Activated CD8-positive, alpha-beta memory T cell treated with anti-CD3 and anti-CD28 coated beads for 24 hours (primary cell): ENCODE data around the gene TUBA3E.
"Not testable (repeated sequence)": the region's sequence is repeated elsewhere in the genome, so short reads cannot be mapped to it uniquely, and the experiment has no call there.

ENCODE experiments used
- DNase-seq: peaks from one replicate; pipeline ENCODE4 v3.0.0-alpha.2; 2020

Gene TUBA3E

DNA sequence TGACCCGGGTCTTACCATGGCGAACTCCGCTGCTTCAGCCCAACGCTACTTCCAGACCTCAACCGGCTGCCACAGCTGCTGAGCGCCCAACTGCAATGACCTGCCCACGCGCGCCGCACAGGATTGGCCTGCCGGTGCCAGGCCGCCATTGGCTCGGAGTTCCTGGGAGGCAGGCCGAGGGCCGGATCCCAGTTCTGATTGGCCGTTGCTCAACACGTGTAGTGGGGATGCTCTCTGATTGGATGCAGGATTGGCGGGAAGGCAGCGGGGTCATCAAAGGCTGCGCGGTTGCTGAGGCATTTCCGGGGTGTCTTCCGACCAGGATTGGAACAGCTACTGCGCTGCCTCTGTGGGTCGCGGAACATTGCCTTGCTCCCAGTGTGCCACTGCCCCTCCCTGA, at the start of gene TUBA3E:
Gene TUBA3E, minus strand, starts transcription at position 97 of the 400 bp plus-strand sequence. Its CDS starts 79 bp downstream, at position 18.
- DNase-seq = peak; percentile 19

GRCh38 chr2:130246430-130246829, 48.2 kb upstream of the TUBA3E start:
- DNase-seq = no peak

DNA sequence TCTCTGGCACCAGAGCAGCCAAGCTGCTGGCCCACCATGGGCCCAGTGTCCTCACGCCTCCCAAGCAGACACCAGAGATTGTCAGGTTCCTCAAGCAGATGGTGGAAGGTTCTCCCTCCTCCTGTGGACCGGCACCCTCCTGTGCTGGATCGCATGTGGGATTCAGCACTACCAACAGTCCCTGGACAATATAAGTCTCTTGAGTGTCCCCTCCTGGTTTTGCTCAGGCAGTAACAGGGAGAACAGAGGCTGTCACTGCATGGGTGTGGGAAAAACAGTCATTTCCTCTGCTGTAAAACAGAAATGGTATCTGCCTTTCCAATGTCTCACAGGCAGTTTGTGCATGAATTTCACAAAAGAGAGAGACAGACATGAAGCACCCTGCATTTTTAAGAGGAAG, 47.7 kb upstream of the TUBA3E start:
- no peak for DNase-seq

GRCh38 chr2:130243359-130243758, 45.1 kb upstream of the TUBA3E start:
- DNase-seq = no peak

DNA sequence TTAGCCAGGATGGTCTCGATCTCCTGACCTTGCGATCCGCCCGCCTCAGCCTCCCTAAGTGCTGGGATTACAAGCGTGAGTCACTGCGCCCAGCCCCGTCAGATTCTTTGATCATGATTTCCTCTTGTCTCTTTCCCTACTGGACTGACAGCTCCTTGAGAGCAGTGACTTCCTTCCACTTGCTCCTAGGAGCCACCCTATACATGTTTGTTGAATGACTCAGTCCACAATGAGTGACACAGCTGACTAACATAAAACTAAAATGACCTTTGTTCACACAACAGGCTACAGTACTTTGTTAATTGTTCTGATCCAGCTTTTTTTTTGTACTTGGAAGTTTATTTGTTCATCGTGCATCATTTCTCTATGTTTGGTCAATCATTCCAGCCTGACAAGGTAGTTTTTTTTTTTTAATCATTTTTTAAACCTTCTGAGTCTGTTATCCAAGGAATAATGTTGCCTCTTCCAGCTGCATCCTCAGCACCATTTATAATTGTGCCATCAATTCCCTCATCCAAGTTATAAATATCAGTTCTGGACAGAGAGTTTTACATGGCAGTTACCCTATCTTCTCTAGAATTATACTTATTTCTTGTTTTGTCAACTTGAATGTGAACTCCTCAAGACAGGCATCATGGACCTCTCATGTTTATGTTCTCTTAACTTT, 42.9 kb upstream of the TUBA3E start:
- no peak for DNase-seq

DNA sequence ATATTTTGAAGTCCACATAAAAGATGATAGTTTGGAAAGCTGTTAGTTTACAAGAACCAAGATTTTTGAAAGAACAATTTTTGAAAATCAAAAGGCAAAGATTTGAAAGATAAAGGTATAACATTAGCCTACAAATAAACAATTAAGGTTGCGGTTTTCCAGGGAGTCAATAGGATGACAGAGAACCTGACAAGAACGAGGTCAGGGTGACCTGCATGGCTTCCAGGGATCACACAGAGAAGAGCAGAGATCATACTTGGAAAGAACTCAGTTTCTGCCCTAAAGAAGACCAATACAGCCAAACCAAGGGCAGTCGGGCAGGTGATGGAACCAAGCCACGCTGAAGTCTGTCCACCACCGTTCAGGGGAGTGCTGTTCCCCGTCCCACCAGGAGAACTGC, 41.3 kb upstream of the TUBA3E start:
- DNase-seq = not testable (repeated sequence)

GRCh38 chr2:130233066-130233465, 34.8 kb upstream of the TUBA3E start:
- DNase-seq = not testable (repeated sequence)

DNA sequence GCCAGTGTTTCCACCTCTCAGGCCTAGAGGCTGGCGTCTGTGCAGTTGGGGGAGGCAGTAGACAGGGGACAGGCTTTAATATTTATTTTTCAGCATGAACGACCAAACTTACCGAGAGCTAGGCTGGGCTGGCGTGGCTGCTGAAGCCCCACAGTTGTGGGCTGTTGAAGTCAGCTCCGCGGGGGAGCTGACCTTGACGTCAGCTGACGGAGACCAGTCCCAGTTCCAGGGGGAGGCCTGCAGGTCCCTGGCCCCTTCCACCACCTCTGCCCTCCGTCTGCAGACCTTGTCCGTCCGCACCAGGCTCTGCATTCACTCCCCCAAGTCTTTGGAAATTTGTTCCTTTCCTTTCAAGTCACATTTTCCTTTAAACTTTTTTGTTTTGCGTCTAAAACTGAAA, 33.4 kb upstream of the TUBA3E start:
- DNase-seq = no peak

GRCh38 chr2:130230907-130231306, 32.7 kb upstream of the TUBA3E start:
- not testable (repeated sequence) for DNase-seq

DNA sequence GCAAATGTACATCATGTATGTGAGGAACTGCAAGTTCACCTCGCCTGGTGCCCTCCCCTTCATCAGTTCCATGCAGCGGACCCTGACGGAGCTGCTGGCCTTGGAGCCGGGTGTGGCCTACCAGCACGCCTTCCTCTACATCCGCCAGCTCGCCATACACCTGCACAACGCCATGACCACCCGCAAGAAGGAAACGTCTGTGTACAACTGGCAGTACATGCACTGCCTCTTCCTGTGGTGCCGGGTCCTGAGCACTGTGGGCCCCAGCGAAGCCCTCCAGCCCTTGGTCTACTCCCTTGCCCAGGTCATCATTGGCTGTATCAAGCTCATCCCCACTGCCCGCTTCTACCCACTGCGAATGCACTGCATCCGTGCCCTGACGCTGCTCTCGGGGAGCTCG, 32.1 kb upstream of the TUBA3E start:
- DNase-seq = not testable (repeated sequence)

- DNase-seq = not testable (repeated sequence)
Observed at GRCh38 chr2:130229161-130229510, 30.9 kb upstream of the TUBA3E start.

DNA sequence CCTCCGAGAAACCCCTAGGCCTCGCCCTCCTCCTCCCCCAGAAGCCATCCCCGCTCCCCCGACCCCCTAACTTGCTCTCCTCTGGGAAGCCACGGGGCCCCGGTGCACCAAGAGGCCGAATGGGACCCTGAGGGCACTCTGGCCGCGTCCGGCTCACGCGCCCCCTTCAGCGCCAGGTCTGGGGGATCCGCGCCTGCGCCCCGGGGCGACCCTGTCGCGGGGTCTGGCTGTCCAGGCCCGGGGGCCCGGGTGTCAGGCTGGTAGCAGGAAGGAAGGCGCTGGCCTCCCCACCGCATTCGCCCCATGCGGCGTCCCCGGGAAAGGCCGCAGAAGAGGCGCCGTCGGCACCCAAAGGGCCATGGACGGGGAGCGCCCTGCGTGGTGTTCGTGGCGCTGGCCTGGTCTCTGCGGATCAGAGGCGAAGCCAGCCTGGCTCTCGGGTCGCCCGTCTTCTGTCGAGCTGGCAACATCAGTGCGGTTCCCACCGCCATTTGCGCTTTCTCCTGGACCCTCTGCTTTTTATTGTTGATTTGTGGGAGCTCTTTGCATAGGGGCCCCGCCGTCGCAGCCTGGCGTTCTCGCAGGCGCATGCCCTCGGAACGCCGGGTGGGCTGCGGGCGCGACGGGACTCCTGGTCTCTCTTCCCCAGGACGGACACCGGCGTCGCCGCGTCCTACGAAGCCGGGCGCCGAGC, 30.4 kb upstream of the TUBA3E start:
- not testable (repeated sequence) for DNase-seq

DNA sequence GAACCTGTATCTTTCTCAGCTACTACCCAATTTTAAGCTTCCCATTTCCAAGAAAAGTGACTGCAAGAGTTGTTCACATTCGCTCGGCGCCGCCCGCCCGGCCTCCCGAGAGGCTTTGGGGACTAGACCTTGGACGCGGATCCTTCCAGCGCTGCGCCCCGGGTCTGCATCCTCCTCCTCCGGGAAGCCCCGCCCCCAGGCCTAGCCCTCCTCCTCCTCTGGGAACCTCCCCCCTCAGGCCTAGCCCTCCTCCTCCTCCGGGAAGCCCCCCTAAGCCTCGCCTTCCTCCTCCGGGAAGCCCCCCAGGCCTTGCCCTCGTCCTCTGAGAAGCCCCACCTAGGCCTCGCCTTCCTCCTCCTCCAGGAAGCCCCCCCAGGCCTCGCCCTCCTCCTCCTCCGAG, 29.8 kb upstream of the TUBA3E start:
- DNase-seq = not testable (repeated sequence)

DNA sequence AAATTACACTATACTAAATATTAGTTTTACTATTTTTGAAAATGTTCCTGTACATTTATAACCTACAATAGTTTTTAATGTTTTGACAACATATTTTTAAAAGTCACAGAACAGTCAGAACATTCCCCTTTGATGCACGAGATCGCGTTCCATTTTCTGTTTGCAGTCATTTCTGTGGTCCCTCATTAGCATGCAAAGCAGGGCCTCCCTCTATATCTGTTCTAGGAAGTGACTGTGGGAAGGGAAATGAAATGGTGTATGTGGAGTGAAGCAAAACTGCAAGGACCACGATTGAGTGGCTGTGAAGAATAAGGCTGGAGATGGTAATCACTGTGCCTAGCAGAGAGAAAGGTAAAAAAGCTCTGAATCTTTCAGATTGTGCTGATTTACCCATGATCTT, 24.3 kb upstream of the TUBA3E start:
- DNase-seq = not testable (repeated sequence)

DNA sequence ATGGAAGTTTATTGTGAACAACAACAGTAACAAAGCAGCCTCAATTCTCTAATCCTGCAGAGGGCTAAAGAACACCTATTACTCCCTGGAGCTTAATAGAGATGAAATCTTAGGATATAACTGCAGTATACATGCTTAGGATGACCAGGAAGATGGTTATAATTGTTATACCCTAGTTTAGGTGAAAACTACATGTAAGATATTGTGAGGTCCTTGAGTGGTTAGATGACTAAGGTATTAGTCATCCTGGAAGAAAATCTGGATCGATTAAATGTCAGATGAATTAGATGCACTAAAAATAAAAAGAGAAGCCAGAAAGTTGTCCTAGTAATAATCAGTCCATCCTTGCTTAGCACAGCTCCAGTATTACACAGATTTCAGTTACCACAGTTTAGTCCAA, 22.3 kb upstream of the TUBA3E start:
- not testable (repeated sequence) for DNase-seq

DNA sequence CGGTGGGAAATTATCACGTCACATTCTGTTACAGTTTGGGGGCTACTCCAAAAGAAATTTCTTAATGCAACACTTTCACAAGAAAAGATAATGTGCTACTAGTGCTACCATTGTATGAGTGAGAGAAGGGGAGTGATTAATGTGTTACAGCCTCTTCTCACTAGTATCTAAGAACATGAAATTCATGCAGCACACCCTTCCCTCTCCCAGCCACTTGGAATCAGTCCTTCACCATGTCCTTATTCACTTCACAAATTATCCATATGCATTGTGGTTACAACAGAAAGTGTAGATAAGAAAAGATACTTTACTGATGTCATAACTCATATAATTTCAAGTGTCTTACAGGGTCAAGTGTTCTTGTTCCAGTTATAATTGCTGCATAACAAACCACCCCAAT, 20.9 kb upstream of the TUBA3E start:
- not testable (repeated sequence) for DNase-seq

DNA sequence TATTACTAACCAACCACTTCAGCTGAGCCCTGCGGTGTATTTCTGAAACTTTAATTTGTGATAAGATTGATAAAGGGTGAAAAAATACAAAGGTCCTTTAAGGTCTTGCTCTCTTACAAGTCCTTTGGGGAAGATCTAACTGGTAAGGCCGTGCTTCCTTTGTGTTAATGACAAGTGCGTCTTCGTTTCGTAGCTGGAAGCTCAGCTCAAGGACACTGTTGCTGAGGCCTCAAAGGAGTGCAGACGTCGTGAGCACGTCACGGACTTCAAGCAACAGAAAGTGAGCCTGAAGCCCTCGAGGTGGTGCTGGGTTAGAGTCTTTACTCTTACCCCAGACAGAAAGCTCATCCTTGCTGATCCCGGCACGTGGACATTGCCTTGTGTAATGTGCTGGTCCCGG, 8.8 kb upstream of the TUBA3E start:
- DNase-seq = not testable (repeated sequence)

DNA sequence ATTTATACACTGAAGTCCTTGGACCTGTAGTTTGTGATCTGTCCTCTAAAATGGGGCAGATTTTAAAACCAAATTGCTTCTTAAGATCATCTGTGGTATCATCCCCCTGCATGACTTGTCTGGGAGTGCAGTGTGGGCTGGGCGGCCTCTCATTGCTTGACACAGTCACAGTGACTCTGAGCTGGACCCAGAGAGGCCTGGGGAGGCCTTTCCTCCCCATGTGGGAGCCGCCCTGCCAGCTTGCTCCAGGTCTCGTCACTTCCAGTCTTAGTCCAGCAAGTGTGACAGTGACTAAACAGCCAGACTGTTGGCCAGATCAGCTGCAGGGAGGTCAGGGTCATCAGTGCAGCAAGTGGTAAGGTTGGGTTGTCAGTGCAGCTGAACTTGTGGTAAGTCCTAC, 4.9 kb upstream of the TUBA3E start:
- DNase-seq = not testable (repeated sequence)

- DNase-seq = not testable (repeated sequence)
Observed at GRCh38 chr2:130202518-130202917, 4.3 kb upstream of the TUBA3E start.

- DNase-seq = peak; percentile 21
Observed at GRCh38 chr2:130196052-130196451, 2.2 kb downstream of the TUBA3E start.

DNA sequence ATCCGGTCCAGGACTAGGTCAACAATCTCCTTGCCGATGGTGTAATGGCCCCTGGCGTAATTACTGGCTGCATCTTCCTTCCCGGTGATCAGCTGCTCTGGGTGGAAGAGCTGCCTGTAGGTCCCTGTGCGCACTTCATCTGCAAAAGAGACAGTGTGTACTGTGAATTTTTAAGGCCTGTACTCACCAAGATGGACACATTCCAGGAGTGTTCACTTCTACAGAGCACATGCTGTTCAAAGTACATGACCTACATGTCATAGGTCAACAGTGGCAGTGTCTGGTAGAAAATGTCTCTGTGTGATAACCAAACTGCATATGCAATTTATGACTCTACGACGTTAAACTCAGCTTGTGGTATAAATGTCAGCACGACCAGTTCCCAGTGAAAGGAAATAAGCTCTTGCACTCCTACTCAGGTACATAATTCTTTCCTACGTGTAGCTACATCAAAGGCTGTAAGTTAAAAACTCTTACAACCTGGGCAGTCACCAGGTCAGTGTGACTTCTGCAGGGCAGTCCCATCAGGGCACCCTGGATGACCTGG, 3.1 kb downstream of the TUBA3E start:
- DNase-seq = not testable (repeated sequence)

- DNase-seq = peak; percentile 47
Observed at GRCh38 chr2:130193824-130194223, 4.4 kb downstream of the TUBA3E start.

GRCh38 chr2:130192451-130192850, 5.8 kb downstream of the TUBA3E start:
- peak; percentile 33 for DNase-seq

DNA sequence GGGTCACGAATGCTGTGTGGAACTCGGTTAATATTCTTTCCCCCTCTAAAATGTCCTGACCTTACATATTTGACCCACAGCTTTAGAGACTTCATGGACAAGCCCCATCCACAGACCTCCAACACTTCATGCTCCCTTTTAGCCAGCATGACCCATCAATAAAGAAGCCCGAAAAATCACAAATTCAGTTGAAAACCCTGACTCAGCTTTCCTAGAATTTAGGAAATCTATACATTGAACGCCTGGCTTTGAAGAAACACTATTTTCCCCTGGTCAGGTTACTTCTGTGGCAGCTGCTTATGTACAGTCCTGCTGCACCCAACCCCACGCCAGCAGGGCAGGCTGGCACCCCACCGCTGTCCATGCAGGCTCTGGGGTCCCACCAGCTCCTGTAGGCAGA, 6.9 kb downstream of the TUBA3E start:
- DNase-seq = not testable (repeated sequence)
